Thyroid gland (tissue), 4 donors: Measurements from ENCODE around the gene KLHDC7B. TPM values are rescaled to one million over a fixed set of nuclear protein-coding genes. Genes with fewer than 3 reads are reported as not detected.

Source experiments
- DNase-seq, 2 donors: peaks; one replicate each; pipeline ENCODE4 v3.0.0-alpha.2; 2019
- H3K27ac ChIP-seq, 3 donors: fragments of 200-600 bp; sonication (generic); 1 replicate in 2 of 3; 2 replicates in 1 of 3; pipeline ENCODE4 v1.5.1; 2016 to 2019; ENCODE audit warnings: mild to moderate bottlenecking in 1 of 3, moderate library complexity in 1 of 3
- H3K27me3 ChIP-seq: fragments of 200-600 bp; sonication (generic); one replicate; pipeline ENCODE4 v1.5.1; 2019
- H3K36me3 ChIP-seq, 2 donors: fragments of 200-600 bp; sonication (generic); one replicate each; pipeline ENCODE4 v1.5.1; 2016 to 2019
- H3K4me1 ChIP-seq, 2 donors: fragments of 200-600 bp; sonication (generic); one replicate each; pipeline ENCODE4 v1.5.1; 2017 to 2019
- H3K4me3 ChIP-seq, 3 donors: fragments of 200-600 bp; sonication (generic); replicated peaks in 1 of 3; 1 replicate in 2 of 3; 2 replicates in 1 of 3; pipeline ENCODE4 v1.5.1; 2016; ENCODE audit warnings: mild to moderate bottlenecking in 1 of 3
- H3K9me3 ChIP-seq: fragments of 200-600 bp; sonication (generic); one replicate; pipeline ENCODE4 v1.5.1; 2017
- POLR2A ChIP-seq, 2 donors: fragments of 450-650 bp; IDR thresholded peaks; one replicate each; pipeline ENCODE4 v1.6.1; 2017; ENCODE audit warnings: antibody characterized with exemption in 2 of 2, mild to moderate bottlenecking in 2 of 2, moderate library complexity in 1 of 2
- WGBS, 2 donors: methylation state at CpG; one replicate each; pipeline ENCODE4 v1.1.5; 2017; 5-methylcytosine and 5-hydroxymethylcytosine counted together
- intact Hi-C: fragments of 100-400 bp; cut with DNase I; formaldehyde crosslinking; loops from one replicate; pipeline ENCODE4 v1.15.1; 2023
- total RNA-seq, 4 donors: library from RNA; depleted of rRNA; stranded (reverse); fragments of >200 nt; gene quantifications; one replicate each; pipeline ENCODE4 v1.2.3, GENCODE V29; 2016
- TF ChIP-seq, protein P1 (sequence below), 6 experiments: fragments of 200-600 bp in 3 of 6; fragments of 450-650 bp in 3 of 6; sonication (generic) in 3 of 6; IDR thresholded peaks; one replicate each; pipeline ENCODE4 v1.5.1; 2016 to 2019; ENCODE audit warnings: antibody characterized with exemption in 6 of 6, mild to moderate bottlenecking in 2 of 6, inconsistent platforms in 1 of 6, moderate library complexity in 1 of 6

The KLHDC7B gene
- total RNA-seq, 4 donors from 2014 or later = 0.27 TPM; not detected in 3

DNA sequence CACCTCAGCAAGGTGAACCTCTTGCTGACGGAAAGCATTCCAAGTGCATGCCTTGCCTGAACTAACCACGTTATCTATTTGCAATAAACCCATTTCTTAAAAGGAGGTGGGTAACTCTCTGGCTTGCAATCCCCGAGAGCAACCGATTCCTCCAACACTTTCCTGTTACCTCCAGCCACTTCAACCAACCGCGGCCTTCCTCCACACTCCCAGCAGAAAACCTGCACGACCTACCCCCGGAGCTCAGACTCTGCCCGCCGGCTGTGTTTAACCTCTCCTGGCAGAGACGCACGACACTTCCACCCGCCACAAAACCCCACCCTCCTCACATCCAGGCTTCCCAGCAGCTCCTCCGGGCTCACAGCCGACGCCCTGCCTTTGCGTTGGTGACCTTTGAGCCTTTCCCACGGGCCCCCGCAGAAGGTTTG, 21.0 kb upstream of the KLHDC7B start:
- no peak for TF ChIP-seq POLR2A (IDR thresholded peaks at IDR 0.05)
- TF ChIP-seq, protein P1, sequence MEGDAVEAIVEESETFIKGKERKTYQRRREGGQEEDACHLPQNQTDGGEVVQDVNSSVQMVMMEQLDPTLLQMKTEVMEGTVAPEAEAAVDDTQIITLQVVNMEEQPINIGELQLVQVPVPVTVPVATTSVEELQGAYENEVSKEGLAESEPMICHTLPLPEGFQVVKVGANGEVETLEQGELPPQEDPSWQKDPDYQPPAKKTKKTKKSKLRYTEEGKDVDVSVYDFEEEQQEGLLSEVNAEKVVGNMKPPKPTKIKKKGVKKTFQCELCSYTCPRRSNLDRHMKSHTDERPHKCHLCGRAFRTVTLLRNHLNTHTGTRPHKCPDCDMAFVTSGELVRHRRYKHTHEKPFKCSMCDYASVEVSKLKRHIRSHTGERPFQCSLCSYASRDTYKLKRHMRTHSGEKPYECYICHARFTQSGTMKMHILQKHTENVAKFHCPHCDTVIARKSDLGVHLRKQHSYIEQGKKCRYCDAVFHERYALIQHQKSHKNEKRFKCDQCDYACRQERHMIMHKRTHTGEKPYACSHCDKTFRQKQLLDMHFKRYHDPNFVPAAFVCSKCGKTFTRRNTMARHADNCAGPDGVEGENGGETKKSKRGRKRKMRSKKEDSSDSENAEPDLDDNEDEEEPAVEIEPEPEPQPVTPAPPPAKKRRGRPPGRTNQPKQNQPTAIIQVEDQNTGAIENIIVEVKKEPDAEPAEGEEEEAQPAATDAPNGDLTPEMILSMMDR (IDR thresholded peaks at IDR 0.05) = no peak
- intact Hi-C loops = loop anchor here (5.0 kb wide), 1 partner anchor 58 kb away; the partner anchor contains the start of gene CHKB
- WGBS, 2 donors = 18 to 20% methylated on average over 17 to 19 of the region's 19 CpGs
- Histone ChIP-seq H3K4me1 (peaks cover 13 to 27% of the 10 kb centered on the region in 2 donors), H3K36me3 (peaks cover 21 to 24% of the 10 kb centered on the region in 2 donors), H3K27me3 (no peaks in the 10 kb centered on the region), H3K9me3 (no peaks in the 10 kb centered on the region), H3K4me3 (peak overlapping the region; percentile 41 to 83 (median 66)), H3K27ac (peak overlapping the region; percentile 53 to 97 (median 56))
- no peak for DNase-seq

DNA sequence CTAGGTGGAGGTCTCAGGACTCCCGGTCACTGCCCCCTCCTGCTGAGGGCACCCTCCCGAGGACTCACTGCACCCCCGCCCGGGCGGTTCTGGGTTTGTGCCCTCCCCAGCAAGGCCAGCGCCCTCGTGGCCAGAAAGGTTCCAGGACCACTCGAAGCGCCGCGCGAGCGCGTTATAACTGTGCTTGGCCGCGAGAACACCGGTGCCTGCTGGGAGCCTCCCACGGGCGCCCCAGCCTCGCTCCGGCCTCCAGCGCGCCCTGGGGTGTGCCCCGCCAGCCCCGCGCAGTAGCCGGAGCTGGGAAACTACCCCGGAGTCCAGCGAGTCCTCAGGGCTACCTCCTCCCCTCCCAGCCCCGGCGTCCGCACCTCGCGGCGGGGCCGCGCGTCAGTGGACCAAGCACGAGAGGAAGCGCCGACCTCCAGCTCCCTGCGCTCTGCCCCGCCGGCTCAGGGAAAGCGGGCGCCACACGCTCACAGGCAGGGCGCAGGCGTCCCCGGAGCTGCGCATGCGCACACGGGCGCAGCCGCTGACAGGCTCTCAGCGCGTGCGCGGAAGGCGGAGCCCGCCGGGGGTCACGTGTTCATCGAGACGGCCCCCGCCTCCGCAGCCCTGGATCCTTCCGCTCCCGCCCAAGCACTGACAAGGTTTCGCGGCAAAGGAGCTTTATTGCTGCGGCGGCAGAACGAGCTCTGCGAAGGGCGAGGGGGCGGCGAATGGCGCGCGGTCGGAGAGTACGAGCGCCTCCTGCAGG, 20.4 kb upstream of the KLHDC7B start, which contains the start of gene SCO2:
Gene SCO2, minus strand, starts transcription at position 495 of the 754 bp plus-strand sequence. CDS start 1,187 bp downstream, outside the sequence.
- Histone ChIP-seq H3K9me3 (no peaks in the 10 kb centered on the region), H3K27ac (peak within 1 kb of the TSS; percentile 86 to 97 (median 91)), H3K27me3 (no peaks in the 10 kb centered on the region), H3K4me1 (peaks cover 14 to 28% of the 10 kb centered on the region in 2 donors), H3K4me3 (peak within 1 kb of the TSS; percentile 41 to 83 (median 66)), H3K36me3 (peaks cover 21 to 24% of the 10 kb centered on the region in 2 donors)
- intact Hi-C loops = no loop called here
- TF ChIP-seq, protein P1 (IDR thresholded peaks at IDR 0.05) = peak in 3 of 6 experiments; percentile 23 to 46 (median 38)
- TF ChIP-seq POLR2A (IDR thresholded peaks at IDR 0.05) = peak; percentile 9 to 87
- peak; percentile 96 to 97 for DNase-seq
- WGBS, 2 donors = 1 to 3% methylated on average over 24 to 25 of the region's 84 CpGs

- intact Hi-C loops = no loop called here
- peak overlapping the region; percentile 86 to 97 (median 91) for H3K27ac ChIP-seq
- peaks cover 18 to 32% of the 10 kb centered on the region in 2 donors for H3K4me1 ChIP-seq
- peak in 1 of 2 donors; percentile 16 for TF ChIP-seq POLR2A (IDR thresholded peaks at IDR 0.05)
- TF ChIP-seq, protein P1 (IDR thresholded peaks at IDR 0.05) = peak in 1 of 6 experiments; percentile 36
- WGBS, 2 donors = 0% methylated on average over 2 of the region's 33 CpGs; no CpG with 5 or more reads in 1 of the 2 donors
- H3K36me3 ChIP-seq = peaks cover 21 to 24% of the 10 kb centered on the region in 2 donors
- no peaks in the 10 kb centered on the region for H3K27me3 ChIP-seq
- no peak for DNase-seq
- H3K9me3 ChIP-seq = no peaks in the 10 kb centered on the region
- peak overlapping the region; percentile 19 to 83 (median 64) for H3K4me3 ChIP-seq
Measured at GRCh38 chr22:50525858-50526107, 19.9 kb upstream of the KLHDC7B start.

GRCh38 chr22:50526108-50526833, 19.4 kb upstream of the KLHDC7B start:
- 2 to 5% methylated on average over 16 to 30 of the region's 77 CpGs for WGBS, 2 donors
- Histone ChIP-seq H3K9me3 (no peaks in the 10 kb centered on the region), H3K4me3 (peak overlapping the region; percentile 19 to 83 (median 64)), H3K36me3 (peaks cover 21 to 24% of the 10 kb centered on the region in 2 donors), H3K27ac (peak overlapping the region; percentile 86 to 97 (median 91)), H3K27me3 (no peaks in the 10 kb centered on the region), H3K4me1 (peaks cover 22 to 32% of the 10 kb centered on the region in 2 donors)
- TF ChIP-seq, protein P1 (IDR thresholded peaks at IDR 0.05) = peak in 4 of 6 experiments; percentile 39 to 59 (median 54)
- TF ChIP-seq POLR2A (IDR thresholded peaks at IDR 0.05) = no peak
- peak; percentile 80 to 83 for DNase-seq
- intact Hi-C loops = no loop called here
